ENCODE results near the gene ASIP. TPM values are rescaled to one million over a fixed set of nuclear protein-coding genes. Genes with fewer than 3 reads are reported as not detected.

ASIP gene
- total and polyA plus RNA-seq, 2 of the 13 experiments (the other 11 are each of a cell fraction or from before 2014, with no cell fraction given), result not detected

DNA sequence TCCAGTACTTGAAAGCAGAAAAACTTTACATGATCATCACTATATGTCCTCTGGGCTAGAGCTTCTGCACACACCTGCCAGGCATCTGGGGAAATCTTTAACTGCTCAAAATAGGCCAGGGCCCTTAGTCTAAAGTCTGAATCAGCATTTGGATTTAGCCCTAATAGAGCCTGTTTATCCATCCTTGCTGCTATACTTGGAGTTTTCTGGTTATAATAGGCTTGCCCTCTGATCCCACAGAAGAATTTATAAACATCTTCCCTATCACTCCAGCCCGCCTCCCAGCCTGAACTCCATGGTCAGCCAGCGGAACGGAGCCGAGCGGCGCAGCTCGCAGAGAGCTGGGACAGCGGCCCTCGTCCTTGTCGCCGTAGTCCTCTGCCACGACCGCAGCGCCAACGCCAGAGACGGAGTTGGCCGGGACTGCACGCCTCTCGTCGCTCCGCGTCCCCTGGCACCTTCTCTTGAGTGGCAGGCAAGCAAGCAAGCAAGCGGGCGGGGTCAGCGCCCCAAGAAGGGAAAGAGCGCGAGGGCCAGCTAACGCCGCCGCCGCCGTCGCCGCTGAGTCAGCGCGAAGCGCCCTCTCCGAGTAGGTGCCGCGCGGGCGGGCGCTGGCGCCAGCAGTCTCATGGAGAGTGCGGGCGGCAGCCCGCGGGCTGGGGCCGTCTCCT is 25.4 kb upstream of the ASIP start (continued):
- TF ChIP-seq SALL2 (CRISPR knock-in tag; IDR thresholded peaks at IDR 0.05), result peak; percentile 96

DNA sequence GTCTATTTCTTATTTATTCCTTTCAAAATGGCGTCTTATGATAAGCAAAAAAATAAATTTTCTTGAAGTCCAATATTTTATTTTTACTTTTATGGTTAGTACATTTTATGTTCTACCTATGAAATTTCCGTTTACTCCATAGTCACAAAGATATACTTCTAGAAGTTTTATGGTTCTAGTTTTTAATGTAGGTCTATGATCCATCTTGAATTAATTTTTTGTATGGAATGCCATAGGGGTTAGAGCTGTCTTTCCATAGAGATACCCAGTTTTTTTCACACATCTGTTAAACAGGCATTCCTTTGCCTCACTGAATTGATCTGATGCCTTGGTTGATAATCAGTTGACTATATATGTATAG is 24.9 kb upstream of the ASIP start:
- H3K4me1 ChIP-seq (ENCODE audit: insufficient read depth, low read length), result peaks cover 18% of the 10 kb centered on the region
- H3K79me2 ChIP-seq (ENCODE audit: insufficient read depth, low read length), result no peaks in the 10 kb centered on the region
- 0 out of 2 replicates have a peak, but pooled peaks have one; percentile 1 for TF ChIP-seq ISL2 (CRISPR knock-in tag; IDR thresholded peaks at IDR 0.05)
- TF ChIP-seq ZNF672 (CRISPR knock-in tag; IDR thresholded peaks at IDR 0.05), result no peak
- peak; percentile 8 for TF ChIP-seq RBM39 (IDR thresholded peaks at IDR 0.05; ENCODE audit: low read depth, low read length, poor library complexity, severe bottlenecking)
- 0 out of 2 replicates have a peak, but pooled peaks have one; percentile 3 for TF ChIP-seq MXD4 (CRISPR knock-in tag; IDR thresholded peaks at IDR 0.05)
- TF ChIP-seq, protein P1, sequence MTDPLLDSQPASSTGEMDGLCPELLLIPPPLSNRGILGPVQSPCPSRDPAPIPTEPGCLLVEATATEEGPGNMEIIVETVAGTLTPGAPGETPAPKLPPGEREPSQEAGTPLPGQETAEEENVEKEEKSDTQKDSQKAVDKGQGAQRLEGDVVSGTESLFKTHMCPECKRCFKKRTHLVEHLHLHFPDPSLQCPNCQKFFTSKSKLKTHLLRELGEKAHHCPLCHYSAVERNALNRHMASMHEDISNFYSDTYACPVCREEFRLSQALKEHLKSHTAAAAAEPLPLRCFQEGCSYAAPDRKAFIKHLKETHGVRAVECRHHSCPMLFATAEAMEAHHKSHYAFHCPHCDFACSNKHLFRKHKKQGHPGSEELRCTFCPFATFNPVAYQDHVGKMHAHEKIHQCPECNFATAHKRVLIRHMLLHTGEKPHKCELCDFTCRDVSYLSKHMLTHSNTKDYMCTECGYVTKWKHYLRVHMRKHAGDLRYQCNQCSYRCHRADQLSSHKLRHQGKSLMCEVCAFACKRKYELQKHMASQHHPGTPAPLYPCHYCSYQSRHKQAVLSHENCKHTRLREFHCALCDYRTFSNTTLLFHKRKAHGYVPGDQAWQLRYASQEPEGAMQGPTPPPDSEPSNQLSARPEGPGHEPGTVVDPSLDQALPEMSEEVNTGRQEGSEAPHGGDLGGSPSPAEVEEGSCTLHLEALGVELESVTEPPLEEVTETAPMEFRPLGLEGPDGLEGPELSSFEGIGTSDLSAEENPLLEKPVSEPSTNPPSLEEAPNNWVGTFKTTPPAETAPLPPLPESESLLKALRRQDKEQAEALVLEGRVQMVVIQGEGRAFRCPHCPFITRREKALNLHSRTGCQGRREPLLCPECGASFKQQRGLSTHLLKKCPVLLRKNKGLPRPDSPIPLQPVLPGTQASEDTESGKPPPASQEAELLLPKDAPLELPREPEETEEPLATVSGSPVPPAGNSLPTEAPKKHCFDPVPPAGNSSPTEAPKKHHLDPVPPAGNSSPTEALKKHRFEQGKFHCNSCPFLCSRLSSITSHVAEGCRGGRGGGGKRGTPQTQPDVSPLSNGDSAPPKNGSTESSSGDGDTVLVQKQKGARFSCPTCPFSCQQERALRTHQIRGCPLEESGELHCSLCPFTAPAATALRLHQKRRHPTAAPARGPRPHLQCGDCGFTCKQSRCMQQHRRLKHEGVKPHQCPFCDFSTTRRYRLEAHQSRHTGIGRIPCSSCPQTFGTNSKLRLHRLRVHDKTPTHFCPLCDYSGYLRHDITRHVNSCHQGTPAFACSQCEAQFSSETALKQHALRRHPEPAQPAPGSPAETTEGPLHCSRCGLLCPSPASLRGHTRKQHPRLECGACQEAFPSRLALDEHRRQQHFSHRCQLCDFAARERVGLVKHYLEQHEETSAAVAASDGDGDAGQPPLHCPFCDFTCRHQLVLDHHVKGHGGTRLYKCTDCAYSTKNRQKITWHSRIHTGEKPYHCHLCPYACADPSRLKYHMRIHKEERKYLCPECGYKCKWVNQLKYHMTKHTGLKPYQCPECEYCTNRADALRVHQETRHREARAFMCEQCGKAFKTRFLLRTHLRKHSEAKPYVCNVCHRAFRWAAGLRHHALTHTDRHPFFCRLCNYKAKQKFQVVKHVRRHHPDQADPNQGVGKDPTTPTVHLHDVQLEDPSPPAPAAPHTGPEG (CRISPR knock-in tag; IDR thresholded peaks at IDR 0.05), result peak; percentile 89
- 0 out of 2 replicates have a peak, but pooled peaks have one; percentile 43 for TF ChIP-seq ZSCAN20 (CRISPR knock-in tag; IDR thresholded peaks at IDR 0.05; ENCODE audit: borderline replicate concordance)
- peak; percentile 98 for TF ChIP-seq CBX2 (IDR thresholded peaks at IDR 0.05; ENCODE audit: low read depth, low read length)
- TF ChIP-seq CBX2 (CRISPR knock-in tag; IDR thresholded peaks at IDR 0.05; ENCODE audit: low read depth), result no peak
- 0 out of 2 replicates have a peak, but pooled peaks have one; percentile 28 for TF ChIP-seq FOSL1 (CRISPR knock-in tag; IDR thresholded peaks at IDR 0.05; ENCODE audit: borderline replicate concordance)
- no peak for TF ChIP-seq ADNP (CRISPR knock-in tag; IDR thresholded peaks at IDR 0.05)
- TF ChIP-seq CEBPG (CRISPR knock-in tag; IDR thresholded peaks at IDR 0.05), result 0 out of 2 replicates have a peak, but pooled peaks have one; percentile 0
- no peak for TF ChIP-seq JUND (CRISPR knock-in tag; IDR thresholded peaks at IDR 0.05)
- TF ChIP-seq, protein P2, sequence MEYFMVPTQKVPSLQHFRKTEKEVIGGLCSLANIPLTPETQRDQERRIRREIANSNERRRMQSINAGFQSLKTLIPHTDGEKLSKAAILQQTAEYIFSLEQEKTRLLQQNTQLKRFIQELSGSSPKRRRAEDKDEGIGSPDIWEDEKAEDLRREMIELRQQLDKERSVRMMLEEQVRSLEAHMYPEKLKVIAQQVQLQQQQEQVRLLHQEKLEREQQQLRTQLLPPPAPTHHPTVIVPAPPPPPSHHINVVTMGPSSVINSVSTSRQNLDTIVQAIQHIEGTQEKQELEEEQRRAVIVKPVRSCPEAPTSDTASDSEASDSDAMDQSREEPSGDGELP (IDR thresholded peaks at IDR 0.05; ENCODE audit: borderline replicate concordance, low read depth), result 0 out of 2 replicates have a peak, but pooled peaks have one; percentile 1
- 3% methylated on average over 2 of the region's 2 CpGs for WGBS (ENCODE audit: low lambda C conversion rate)
- POLR2A ChIA-PET, result interaction anchor here (1.2 to 1.5 kb wide), 2 partner anchors 39 to 299 kb away, joined by 3 read pairs; partner anchors contain the start of gene DYNLRB1
- no peak overlapping the region for H3K9ac ChIP-seq (ENCODE audit: insufficient read depth, low read depth, low read length)
- BruUV-seq (replicated peaks), result no TSS peak
- CTCF ChIA-PET (ENCODE audit: low intra/inter-chr PET ratio, low total read pairs), result no interaction called here
- H3K4me3 ChIP-seq (replicated peaks in 1 of 3; ENCODE audit: insufficient read depth in 1 of 3, low read depth in 2 of 3, low read length in 3 of 3), result peak overlapping the region in 2 of 3 experiments; percentile 47 to 74; a peak in 4 of 6 replicates
- no peaks in the 10 kb centered on the region for H4K20me1 ChIP-seq (ENCODE audit: insufficient read depth, low read length)
- DNase-seq (ENCODE audit: low spot score) (no peak), ATAC-seq (no peak), FAIRE-seq (no peak)
- peak overlapping the region; percentile 88 for H3K4me2 ChIP-seq (ENCODE audit: low read depth, low read length)
- H3K27me3 ChIP-seq (ENCODE audit: control insufficient read depth in 1 of 2, insufficient read depth in 2 of 2, low read length in 2 of 2), result peaks cover 0 to 67% of the 10 kb centered on the region in 2 experiments; a peak in 3 of 5 replicates
- no peak overlapping the region for H2AFZ ChIP-seq (ENCODE audit: low read length)
- H3K36me3 ChIP-seq (replicated peaks in 1 of 2; ENCODE audit: control insufficient read depth in 1 of 2, insufficient read depth in 2 of 2, low read length in 2 of 2), result no peaks in the 10 kb centered on the region
- H3K9me3 ChIP-seq (ENCODE audit: low read length), result no peaks in the 10 kb centered on the region
- H3K27ac ChIP-seq (ENCODE audit: extremely low read length, insufficient read depth, low read length), result no peak overlapping the region
- in situ Hi-C loops (cut with HindIII; ENCODE audit: extremely low pct_ligation_motif_present, low pct_unique_long_range_greater_than_20kb), result no loop called here
- intact Hi-C loops (cut with micrococcal nuclease; ENCODE audit: unreplicated experiment), result no loop called here

Measured in HepG2 (cell line).